Uterus (tissue), 2 donors: ENCODE data around the gene MACC1.

Experiments used
- POLR2A ChIP-seq, 2 donors: fragments of 450-650 bp; IDR thresholded peaks; one replicate each; pipeline ENCODE4 v1.6.1; 2016; ENCODE audit warnings: antibody characterized with exemption in 2 of 2, mild to moderate bottlenecking in 1 of 2, moderate library complexity in 1 of 2
- TF ChIP-seq, protein P1 (sequence below), 4 experiments: fragments of 200-600 bp in 2 of 4; fragments of 450-650 bp in 2 of 4; sonication (generic) in 2 of 4; IDR thresholded peaks; one replicate each; pipeline ENCODE4 v1.5.1; 2016 to 2019; ENCODE audit warnings: antibody characterized with exemption in 4 of 4, mild to moderate bottlenecking in 2 of 4, moderate library complexity in 1 of 4

DNA sequence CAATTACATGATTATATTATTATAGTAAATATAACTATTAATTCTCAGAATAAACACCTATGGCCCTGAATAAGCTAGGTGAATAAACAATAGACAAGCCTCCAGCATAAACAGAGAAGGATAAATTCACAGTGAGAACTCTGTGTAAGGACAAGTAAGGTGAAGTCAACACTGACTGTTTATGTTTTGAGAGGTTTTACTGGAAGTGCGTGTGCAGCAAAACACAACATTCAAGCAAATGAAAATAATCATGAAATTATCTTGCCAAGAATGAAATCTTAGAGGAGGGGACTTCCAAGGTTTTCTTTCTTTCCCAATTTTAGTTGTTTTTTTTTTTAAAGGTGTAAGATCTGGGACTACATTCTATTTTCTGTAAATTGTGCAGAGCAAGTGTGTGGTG, 112.5 kb downstream of the MACC1 start:
- TF ChIP-seq, protein P1, sequence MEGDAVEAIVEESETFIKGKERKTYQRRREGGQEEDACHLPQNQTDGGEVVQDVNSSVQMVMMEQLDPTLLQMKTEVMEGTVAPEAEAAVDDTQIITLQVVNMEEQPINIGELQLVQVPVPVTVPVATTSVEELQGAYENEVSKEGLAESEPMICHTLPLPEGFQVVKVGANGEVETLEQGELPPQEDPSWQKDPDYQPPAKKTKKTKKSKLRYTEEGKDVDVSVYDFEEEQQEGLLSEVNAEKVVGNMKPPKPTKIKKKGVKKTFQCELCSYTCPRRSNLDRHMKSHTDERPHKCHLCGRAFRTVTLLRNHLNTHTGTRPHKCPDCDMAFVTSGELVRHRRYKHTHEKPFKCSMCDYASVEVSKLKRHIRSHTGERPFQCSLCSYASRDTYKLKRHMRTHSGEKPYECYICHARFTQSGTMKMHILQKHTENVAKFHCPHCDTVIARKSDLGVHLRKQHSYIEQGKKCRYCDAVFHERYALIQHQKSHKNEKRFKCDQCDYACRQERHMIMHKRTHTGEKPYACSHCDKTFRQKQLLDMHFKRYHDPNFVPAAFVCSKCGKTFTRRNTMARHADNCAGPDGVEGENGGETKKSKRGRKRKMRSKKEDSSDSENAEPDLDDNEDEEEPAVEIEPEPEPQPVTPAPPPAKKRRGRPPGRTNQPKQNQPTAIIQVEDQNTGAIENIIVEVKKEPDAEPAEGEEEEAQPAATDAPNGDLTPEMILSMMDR (IDR thresholded peaks at IDR 0.05), result no peak
- TF ChIP-seq POLR2A (IDR thresholded peaks at IDR 0.05), result no peak
